HCT116 (cell line): Measurements from ENCODE around the gene CEND1.

ENCODE experiments used
- ATF3 ChIP-seq: IDR thresholded peaks from 2 replicates; pipeline ENCODE4 v1.6.1; 2012
- CTCF ChIP-seq, 3 experiments: fragments of 200-600 bp in 1 of 3; sonication (generic) in 1 of 3; IDR thresholded peaks in 2 of 3; conservative IDR thresholded peaks in 1 of 3; 2 replicates each; pipeline ENCODE4 v1.5.1; 2012 to 2017; ENCODE audit warnings: low read depth in 2 of 3, low read length in 2 of 3, antibody characterized with exemption in 1 of 3, borderline replicate concordance in 1 of 3, control low read depth in 1 of 3, mild to moderate bottlenecking in 1 of 3, mixed read lengths in 1 of 3, mixed run types in 1 of 3, moderate library complexity in 1 of 3; ENCODE audit not compliant: insufficient read depth in 1 of 3
- EZH2 ChIP-seq: fragments of 200-600 bp; sonication (generic); IDR thresholded peaks from 2 replicates; pipeline ENCODE4 v1.6.1; 2017; ENCODE audit warnings: antibody characterized with exemption, mixed run types
- EZH2phosphoT487 ChIP-seq: fragments of 200-600 bp; IDR thresholded peaks from 2 replicates; pipeline ENCODE4 v1.6.1; 2018; ENCODE audit warnings: antibody characterized with exemption, borderline replicate concordance
- POLR2AphosphoS5 ChIP-seq: IDR thresholded peaks from 2 replicates; pipeline ENCODE4 v1.6.1; 2011; ENCODE audit warnings: mild to moderate bottlenecking, low read depth, low read length, moderate library complexity
- SIN3A ChIP-seq: IDR thresholded peaks from 2 replicates; pipeline ENCODE4 v1.6.1; 2012; ENCODE audit warnings: low read depth
- ZFX ChIP-seq: fragments of 450-650 bp; IDR thresholded peaks from 2 replicates; pipeline ENCODE4 v1.6.1; 2017

GRCh38 chr11:829176-829846, 39.4 kb upstream of the CEND1 start:
- TF ChIP-seq EZH2phosphoT487 (no peak), SIN3A (no peak), CTCF (IDR thresholded peaks at IDR 0.05 in 2 of 3, conservative IDR thresholded peaks at IDR 0.05 in 1 of 3; ENCODE audit: borderline replicate concordance in 1 of 3, insufficient read depth in 1 of 3, low read depth in 2 of 3, low read length in 2 of 3) (no peak), ZFX (no peak), POLR2AphosphoS5 (no peak), EZH2 (no peak), ATF3 (no peak)
